Muscle layer of duodenum (tissue), 2 donors: ENCODE measurements around the gene PRDM5.

Experiments
- H3K27ac ChIP-seq: one replicate; pipeline ENCODE4 v1.7.0; 2013; ENCODE audit warnings: mild to moderate bottlenecking, low read length
- H3K27me3 ChIP-seq: one replicate; pipeline ENCODE4 v1.7.0; 2013; ENCODE audit warnings: low read depth, mild to moderate bottlenecking, control low read depth, low read length
- H3K36me3 ChIP-seq, 2 donors: one replicate each; pipeline ENCODE4 v1.7.0; 2013; ENCODE audit warnings: low read length in 2 of 2, control low read depth in 1 of 2, mild to moderate bottlenecking in 1 of 2; ENCODE audit not compliant: insufficient read depth in 2 of 2, control insufficient read depth in 1 of 2
- H3K4me1 ChIP-seq, 2 donors: one replicate each; pipeline ENCODE4 v1.7.0; 2013; ENCODE audit warnings: low read length in 2 of 2, mild to moderate bottlenecking in 2 of 2, control low read depth in 1 of 2, moderate library complexity in 1 of 2; ENCODE audit not compliant: insufficient read depth in 2 of 2, control insufficient read depth in 1 of 2
- H3K4me3 ChIP-seq, 2 donors: one replicate each; pipeline ENCODE4 v1.7.0; 2013; ENCODE audit warnings: low read length in 2 of 2, low read depth in 1 of 2, mild to moderate bottlenecking in 1 of 2
- H3K9me3 ChIP-seq, 2 donors: one replicate each; pipeline ENCODE4 v1.7.0; 2013; ENCODE audit warnings: low read length in 2 of 2, control low read depth in 1 of 2, mild to moderate bottlenecking in 1 of 2; ENCODE audit not compliant: control insufficient read depth in 1 of 2
- donor health status: healthy.

Gene PRDM5

DNA sequence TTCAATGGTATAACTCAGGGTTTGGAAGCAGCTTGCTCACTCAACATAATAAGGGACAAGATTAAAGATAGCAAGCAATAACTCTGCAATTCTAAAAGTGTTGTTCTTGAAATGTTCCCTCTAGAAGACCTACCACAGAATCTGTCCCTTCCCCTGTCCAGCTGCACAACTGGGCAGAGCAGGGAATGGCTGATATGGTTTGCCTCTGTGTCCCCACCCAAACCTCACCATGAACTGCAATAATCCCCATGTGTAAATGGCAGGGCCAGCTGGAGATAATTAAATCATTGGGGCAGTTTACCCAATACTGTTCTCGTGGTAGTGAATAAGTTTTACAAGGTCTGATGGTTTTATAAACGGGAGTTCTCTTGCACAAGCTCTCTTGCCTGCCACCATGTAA is 19.1 kb downstream of the PRDM5 start:
- H3K27me3 ChIP-seq: no peaks in the 10 kb centered on the region
- no peak overlapping the region for H3K27ac ChIP-seq
- peaks cover 0 to 5% of the 10 kb centered on the region in 2 donors for H3K36me3 ChIP-seq
- H3K4me3 ChIP-seq: no peak overlapping the region
- no peaks in the 10 kb centered on the region for H3K9me3 ChIP-seq
- no peaks in the 10 kb centered on the region for H3K4me1 ChIP-seq

DNA sequence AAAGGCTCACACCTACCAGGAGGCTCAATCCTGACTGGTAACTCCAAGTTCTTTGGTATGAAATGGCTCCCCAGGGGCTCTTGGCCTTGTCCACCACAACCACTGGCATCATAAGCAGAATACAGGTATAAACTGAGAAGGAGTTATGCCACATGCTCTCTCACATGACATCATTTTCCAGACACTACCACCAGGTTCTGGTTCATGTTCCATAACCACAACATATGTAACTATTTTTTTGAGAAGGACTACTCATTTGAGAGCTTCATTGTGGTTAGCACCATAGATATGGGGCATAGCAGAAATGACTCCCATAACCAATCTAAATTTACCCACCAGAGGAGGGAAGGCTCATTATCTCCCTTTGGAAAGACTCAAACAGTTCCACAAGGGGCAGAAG is 19.6 kb downstream of the PRDM5 start:
- peaks cover 0 to 5% of the 10 kb centered on the region in 2 donors for H3K36me3 ChIP-seq
- H3K27me3 ChIP-seq: no peaks in the 10 kb centered on the region
- H3K9me3 ChIP-seq: no peaks in the 10 kb centered on the region
- H3K4me3 ChIP-seq: no peak overlapping the region
- no peak overlapping the region for H3K27ac ChIP-seq
- no peaks in the 10 kb centered on the region for H3K4me1 ChIP-seq

DNA sequence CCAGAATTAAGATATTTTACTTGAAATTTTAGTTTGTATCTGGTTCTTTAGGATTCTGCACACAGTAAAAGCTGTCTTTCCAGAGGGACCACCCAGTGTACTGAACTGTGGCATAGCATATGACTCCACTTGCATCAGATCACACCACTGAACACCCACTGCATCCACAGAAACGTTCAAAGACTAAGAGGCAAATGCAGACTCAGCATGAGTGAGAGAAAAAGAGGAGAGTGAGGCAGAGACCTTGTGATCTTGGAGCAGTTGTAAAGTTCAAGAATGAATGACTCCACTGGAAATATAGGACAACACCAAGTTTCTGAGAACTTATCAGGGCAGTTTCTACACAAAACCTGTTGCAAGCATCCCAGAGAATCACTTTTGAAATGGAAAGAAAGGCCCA is 20.8 kb downstream of the PRDM5 start:
- peaks cover 0 to 5% of the 10 kb centered on the region in 2 donors for H3K36me3 ChIP-seq
- no peaks in the 10 kb centered on the region for H3K27me3 ChIP-seq
- H3K4me3 ChIP-seq: no peak overlapping the region
- no peaks in the 10 kb centered on the region for H3K4me1 ChIP-seq
- H3K27ac ChIP-seq: no peak overlapping the region
- no peaks in the 10 kb centered on the region for H3K9me3 ChIP-seq

DNA sequence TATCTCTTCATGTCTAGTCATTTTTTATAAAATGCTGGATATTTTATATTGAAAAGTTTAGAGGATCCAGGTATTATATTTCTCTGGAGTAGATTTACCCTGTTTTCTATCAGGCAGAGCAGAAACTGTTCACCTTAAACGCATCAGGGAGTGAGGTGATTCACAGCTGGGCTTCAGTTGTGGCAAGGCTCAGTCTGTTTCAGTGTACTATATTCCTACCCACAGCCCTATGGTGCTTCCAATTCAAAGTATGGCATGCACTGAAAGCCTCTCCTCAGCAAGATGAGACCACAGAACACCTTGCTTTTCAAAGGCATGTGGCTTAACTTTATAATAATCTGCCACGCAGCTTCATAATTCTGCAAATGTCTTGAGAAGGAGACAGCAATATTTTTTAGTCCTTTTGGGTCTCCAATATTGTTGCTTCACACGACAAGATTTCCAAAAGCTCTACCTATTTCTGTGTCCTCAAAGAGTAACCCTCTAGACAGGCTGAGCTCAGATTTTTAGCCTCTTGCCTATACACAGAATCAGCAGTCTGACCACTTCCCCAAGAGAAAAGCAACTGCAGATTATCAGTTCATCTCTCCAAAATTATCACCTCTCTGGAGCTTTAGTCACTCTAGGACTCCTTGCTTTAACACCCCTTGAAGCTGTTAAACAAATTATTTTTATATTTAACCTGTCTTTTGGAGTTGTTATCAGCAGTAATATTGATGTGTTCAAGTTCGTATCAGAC is 24.4 kb downstream of the PRDM5 start:
- no peak overlapping the region for H3K27ac ChIP-seq
- no peaks in the 10 kb centered on the region for H3K9me3 ChIP-seq
- no peaks in the 10 kb centered on the region for H3K4me1 ChIP-seq
- peaks cover 0 to 5% of the 10 kb centered on the region in 2 donors for H3K36me3 ChIP-seq
- H3K27me3 ChIP-seq: no peaks in the 10 kb centered on the region
- H3K4me3 ChIP-seq: no peak overlapping the region

DNA sequence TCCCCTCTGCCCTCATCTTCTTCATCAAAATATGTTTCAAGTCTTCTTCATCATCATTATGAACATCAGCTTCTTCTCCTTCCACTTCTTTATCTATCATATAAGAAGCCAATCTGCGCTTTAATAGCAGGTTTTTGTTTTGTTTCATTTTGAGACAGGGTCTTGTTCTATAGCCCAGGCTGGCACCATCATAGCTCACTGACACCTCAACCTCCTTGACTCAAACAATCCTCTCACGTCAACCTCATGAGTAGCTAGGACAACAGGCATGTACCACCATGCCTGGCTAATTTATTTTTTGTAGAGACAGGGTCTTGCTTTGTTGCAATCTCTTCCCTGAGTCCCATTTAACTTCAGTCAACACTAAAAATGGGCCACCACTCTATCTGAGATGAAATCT is 27.0 kb downstream of the PRDM5 start:
- Histone ChIP-seq H3K4me3 (no peak overlapping the region), H3K36me3 (no peaks in the 10 kb centered on the region), H3K9me3 (no peaks in the 10 kb centered on the region), H3K4me1 (no peaks in the 10 kb centered on the region), H3K27ac (no peak overlapping the region), H3K27me3 (no peaks in the 10 kb centered on the region)

DNA sequence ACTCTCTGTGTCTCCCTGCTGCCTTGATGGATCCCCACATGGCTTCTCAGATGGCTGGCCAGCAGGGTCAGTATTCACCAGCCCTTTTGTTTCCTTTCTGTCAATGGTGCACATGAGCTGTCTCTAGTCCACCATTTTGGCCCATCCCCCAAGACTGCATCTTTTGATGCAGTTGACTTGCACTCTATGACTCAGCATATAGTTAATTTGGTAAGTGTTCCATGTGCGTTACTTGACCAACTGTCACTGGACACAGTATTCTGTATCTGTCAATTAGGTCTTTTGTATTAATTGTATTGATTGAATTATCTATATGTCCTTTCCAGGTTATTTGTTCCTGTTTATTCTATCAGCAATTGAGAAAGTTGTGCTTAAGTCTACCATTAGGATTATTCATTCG is 29.2 kb downstream of the PRDM5 start:
- Histone ChIP-seq H3K27ac (no peak overlapping the region), H3K4me1 (no peaks in the 10 kb centered on the region), H3K36me3 (no peaks in the 10 kb centered on the region), H3K4me3 (no peak overlapping the region), H3K27me3 (no peaks in the 10 kb centered on the region), H3K9me3 (peaks cover 0 to 4% of the 10 kb centered on the region in 2 donors)

DNA sequence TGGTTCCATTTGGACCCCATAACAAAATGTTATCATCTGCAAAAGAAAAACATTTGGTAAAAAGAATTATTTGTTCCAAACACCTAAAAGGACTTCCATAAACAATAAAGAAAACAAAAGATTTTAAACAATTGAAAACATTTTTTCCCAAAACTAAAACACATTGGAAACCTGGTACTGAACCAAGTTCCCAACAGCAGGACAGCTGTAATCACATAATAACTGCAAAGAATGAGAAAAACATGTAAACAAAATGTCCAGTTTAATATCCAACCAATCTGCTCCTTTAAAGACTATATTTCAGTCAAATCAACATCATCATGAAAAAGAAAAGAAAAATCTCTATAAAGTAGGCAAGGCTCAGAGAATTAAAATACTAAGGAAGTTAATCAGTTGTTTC is 36.3 kb downstream of the PRDM5 start:
- no peaks in the 10 kb centered on the region for H3K27me3 ChIP-seq
- H3K4me3 ChIP-seq: no peak overlapping the region
- H3K4me1 ChIP-seq: no peaks in the 10 kb centered on the region
- H3K27ac ChIP-seq: no peak overlapping the region
- peaks cover 0 to 9% of the 10 kb centered on the region in 2 donors for H3K9me3 ChIP-seq
- peaks cover 0 to 6% of the 10 kb centered on the region in 2 donors for H3K36me3 ChIP-seq

DNA sequence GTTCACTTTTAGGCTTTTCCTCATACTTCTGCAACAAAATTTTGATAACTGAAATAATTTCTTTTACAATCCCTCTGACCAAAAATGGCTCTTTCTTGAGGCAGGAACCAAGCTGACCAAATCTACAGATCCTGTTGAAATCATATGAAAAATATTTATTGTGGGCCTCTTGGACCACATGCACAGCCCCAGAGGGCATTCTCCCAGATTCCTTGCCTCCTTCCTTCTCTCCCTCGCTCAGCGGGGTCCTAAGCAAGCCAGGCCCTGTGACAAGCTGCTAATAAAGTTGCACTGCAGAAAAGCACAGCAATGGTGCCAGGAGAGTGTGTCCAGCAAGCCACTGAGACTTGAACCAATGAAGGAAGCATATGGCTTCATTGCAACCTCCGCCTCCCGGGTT is 40.7 kb downstream of the PRDM5 start:
- H3K9me3 ChIP-seq: peaks cover 0 to 8% of the 10 kb centered on the region in 2 donors
- no peaks in the 10 kb centered on the region for H3K27me3 ChIP-seq
- no peak overlapping the region for H3K27ac ChIP-seq
- peaks cover 0 to 6% of the 10 kb centered on the region in 2 donors for H3K36me3 ChIP-seq
- no peak overlapping the region for H3K4me3 ChIP-seq
- H3K4me1 ChIP-seq: no peaks in the 10 kb centered on the region

DNA sequence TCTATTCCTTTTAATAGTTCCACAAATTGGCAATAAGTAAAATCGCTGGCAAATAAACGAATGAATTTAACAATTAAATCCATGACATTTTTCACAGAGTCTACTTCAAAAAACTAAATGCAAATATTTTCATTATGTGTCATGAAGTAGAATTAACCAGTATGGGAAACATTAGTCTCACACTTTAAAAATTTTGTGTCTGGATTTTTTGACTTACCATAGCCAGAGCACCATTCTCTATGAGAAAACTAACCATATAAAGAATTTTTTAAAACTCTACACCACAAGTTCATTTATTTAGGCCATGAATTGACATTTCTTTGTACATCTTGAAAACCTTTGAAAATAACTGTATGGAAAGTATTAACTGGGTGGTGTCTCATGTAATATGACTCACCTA is 41.2 kb downstream of the PRDM5 start:
- no peaks in the 10 kb centered on the region for H3K4me1 ChIP-seq
- H3K27me3 ChIP-seq: no peaks in the 10 kb centered on the region
- no peak overlapping the region for H3K4me3 ChIP-seq
- peaks cover 0 to 8% of the 10 kb centered on the region in 2 donors for H3K9me3 ChIP-seq
- H3K27ac ChIP-seq: no peak overlapping the region
- peaks cover 0 to 6% of the 10 kb centered on the region in 2 donors for H3K36me3 ChIP-seq

DNA sequence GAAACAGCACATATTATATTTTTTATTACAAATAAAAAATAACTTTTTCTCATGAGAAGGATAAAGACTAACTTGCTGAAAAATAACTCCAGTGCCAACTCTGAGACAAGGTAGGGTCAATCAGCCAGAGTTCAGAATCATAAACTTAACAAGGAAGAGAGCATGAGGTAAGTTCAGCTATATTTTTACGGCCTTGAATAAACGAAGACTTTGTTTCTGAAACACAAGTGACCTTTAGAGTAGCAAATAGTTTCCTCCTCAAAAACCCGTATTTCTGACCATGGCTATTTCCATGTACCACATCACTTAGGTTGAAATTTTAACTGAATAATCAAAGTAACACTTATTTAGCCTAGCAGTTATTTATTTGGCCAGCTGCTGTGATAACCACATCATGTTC is 45.5 kb downstream of the PRDM5 start:
- Histone ChIP-seq H3K9me3 (peaks cover 0 to 8% of the 10 kb centered on the region in 2 donors), H3K4me3 (no peak overlapping the region), H3K27me3 (no peaks in the 10 kb centered on the region), H3K27ac (no peak overlapping the region), H3K36me3 (peaks cover 0 to 6% of the 10 kb centered on the region in 2 donors), H3K4me1 (no peaks in the 10 kb centered on the region)

DNA sequence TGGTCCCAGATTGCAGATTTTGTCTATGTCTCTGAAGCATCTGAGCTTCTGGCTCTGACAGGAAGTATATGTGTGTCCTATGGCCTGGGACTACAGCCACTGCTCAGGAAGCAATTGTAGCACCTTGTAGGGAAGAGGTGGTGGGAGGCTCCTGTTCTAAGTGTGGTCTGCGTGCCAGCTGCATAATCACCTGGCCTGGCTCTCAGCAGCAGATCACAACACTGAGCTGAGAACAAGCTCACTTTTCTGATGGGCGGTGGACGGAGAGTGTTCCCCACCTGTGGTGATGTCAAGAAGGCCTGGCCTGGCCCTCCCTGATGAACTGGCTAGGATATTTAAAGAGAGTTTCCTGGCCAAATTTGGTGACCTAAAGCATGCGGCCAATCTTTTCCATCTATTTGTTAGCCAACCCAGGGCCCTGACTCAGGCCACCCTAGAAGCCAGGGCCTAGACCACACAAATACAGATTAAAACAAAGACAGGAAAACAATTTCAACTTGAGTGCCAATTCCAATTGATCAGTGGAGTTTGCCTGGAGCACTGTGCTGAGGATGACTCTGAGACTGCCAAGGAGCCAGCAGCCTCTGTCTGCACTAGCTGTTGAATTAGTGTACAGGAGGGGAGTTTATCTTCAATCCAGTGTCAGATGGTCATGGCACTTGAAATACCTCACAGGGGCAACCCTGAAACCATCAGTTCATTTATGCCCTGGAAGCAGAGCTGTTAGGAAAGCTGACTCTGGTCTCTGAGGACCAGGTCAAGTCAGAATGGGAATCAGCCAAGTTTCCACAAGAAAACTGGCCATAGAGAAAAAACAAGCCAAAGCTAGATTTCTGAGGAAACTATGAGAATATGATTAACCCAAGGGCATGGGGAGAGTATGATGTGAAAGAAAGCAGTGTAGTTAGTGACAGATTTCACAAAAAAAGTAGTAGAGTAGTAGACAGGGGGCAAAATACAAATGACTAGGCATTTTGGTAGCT is 47.4 kb downstream of the PRDM5 start:
- Histone ChIP-seq H3K36me3 (no peaks in the 10 kb centered on the region), H3K27me3 (no peaks in the 10 kb centered on the region), H3K4me1 (no peaks in the 10 kb centered on the region), H3K4me3 (no peak overlapping the region), H3K9me3 (peaks cover 0 to 3% of the 10 kb centered on the region in 2 donors), H3K27ac (no peak overlapping the region)
